Measurements from ENCODE around the gene WDFY3.
"Not testable (repeated sequence)": the region's sequence is repeated elsewhere in the genome, so short reads cannot be mapped to it uniquely, and the experiment has no call there.

Gene WDFY3

GRCh38 chr4:84852081-84852480 lies 114.4 kb downstream of the WDFY3 start:
- no peak for DNase-seq (ENCODE audit: low read depth)
- H3K4me3 ChIP-seq (ENCODE audit: low read length) = no peak overlapping the region
- no peak for TF ChIP-seq CTCF (conservative IDR thresholded peaks at IDR 0.05; ENCODE audit: low read length)

- no peak overlapping the region for H3K4me3 ChIP-seq (ENCODE audit: low read length)
- no peak for DNase-seq (ENCODE audit: low read depth)
- TF ChIP-seq CTCF (conservative IDR thresholded peaks at IDR 0.05; ENCODE audit: low read length) = no peak
These were observed 117.3 kb downstream of the WDFY3 start for GRCh38 chr4:84849051-84849640.

- no peak overlapping the region for H3K4me3 ChIP-seq (ENCODE audit: low read length)
These were observed 118.1 kb downstream of the WDFY3 start for GRCh38 chr4:84848432-84848831.

GRCh38 chr4:84847978-84848377 lies 118.5 kb downstream of the WDFY3 start:
- no peak for TF ChIP-seq CTCF (conservative IDR thresholded peaks at IDR 0.05; ENCODE audit: low read length)
- H3K4me3 ChIP-seq (ENCODE audit: low read length) = no peak overlapping the region
- no peak for DNase-seq (ENCODE audit: low read depth)

More at GRCh38 chr4:84848432-84848831, 118.1 kb downstream of the WDFY3 start:
- no peak for DNase-seq (ENCODE audit: low read depth)
- TF ChIP-seq CTCF (conservative IDR thresholded peaks at IDR 0.05; ENCODE audit: low read length) = no peak

GRCh38 chr4:84846985-84847384 lies 119.5 kb downstream of the WDFY3 start:
- DNase-seq (ENCODE audit: low read depth) = no peak
- TF ChIP-seq CTCF (conservative IDR thresholded peaks at IDR 0.05; ENCODE audit: low read length) = no peak
- H3K4me3 ChIP-seq (ENCODE audit: low read length) = no peak overlapping the region

- no peak for DNase-seq (ENCODE audit: low read depth)
- H3K4me3 ChIP-seq (ENCODE audit: low read length) = no peak overlapping the region
- TF ChIP-seq CTCF (conservative IDR thresholded peaks at IDR 0.05; ENCODE audit: low read length) = no peak
These were observed 125.1 kb downstream of the WDFY3 start for GRCh38 chr4:84841435-84841834.

- no peak overlapping the region for H3K4me3 ChIP-seq (ENCODE audit: low read length)
- no peak for TF ChIP-seq CTCF (conservative IDR thresholded peaks at IDR 0.05; ENCODE audit: low read length)
- no peak for DNase-seq (ENCODE audit: low read depth)
These were observed 128.7 kb downstream of the WDFY3 start for GRCh38 chr4:84837751-84838150.

GRCh38 chr4:84829633-84830032 lies 136.9 kb downstream of the WDFY3 start:
- not testable (repeated sequence) for H3K4me3 ChIP-seq (ENCODE audit: low read length); DNase-seq (ENCODE audit: low read depth)

All from AG10803 (cell line).